Activated CD4-positive, alpha-beta T cell treated with anti-CD3 and anti-CD28 coated beads for 24 hours (primary cell): ENCODE results near the gene TMEM30B.
"Not testable (repeated sequence)": the region's sequence is repeated elsewhere in the genome, so short reads cannot be mapped to it uniquely, and the experiment has no call there.

Source experiments
- DNase-seq, 2 donors: peaks; one replicate each; pipeline ENCODE4 v3.0.0-alpha.2; 2020; ENCODE audit warnings: low read depth in 2 of 2

TMEM30B gene, protein sequence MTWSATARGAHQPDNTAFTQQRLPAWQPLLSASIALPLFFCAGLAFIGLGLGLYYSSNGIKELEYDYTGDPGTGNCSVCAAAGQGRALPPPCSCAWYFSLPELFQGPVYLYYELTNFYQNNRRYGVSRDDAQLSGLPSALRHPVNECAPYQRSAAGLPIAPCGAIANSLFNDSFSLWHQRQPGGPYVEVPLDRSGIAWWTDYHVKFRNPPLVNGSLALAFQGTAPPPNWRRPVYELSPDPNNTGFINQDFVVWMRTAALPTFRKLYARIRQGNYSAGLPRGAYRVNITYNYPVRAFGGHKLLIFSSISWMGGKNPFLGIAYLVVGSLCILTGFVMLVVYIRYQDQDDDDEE

DNA sequence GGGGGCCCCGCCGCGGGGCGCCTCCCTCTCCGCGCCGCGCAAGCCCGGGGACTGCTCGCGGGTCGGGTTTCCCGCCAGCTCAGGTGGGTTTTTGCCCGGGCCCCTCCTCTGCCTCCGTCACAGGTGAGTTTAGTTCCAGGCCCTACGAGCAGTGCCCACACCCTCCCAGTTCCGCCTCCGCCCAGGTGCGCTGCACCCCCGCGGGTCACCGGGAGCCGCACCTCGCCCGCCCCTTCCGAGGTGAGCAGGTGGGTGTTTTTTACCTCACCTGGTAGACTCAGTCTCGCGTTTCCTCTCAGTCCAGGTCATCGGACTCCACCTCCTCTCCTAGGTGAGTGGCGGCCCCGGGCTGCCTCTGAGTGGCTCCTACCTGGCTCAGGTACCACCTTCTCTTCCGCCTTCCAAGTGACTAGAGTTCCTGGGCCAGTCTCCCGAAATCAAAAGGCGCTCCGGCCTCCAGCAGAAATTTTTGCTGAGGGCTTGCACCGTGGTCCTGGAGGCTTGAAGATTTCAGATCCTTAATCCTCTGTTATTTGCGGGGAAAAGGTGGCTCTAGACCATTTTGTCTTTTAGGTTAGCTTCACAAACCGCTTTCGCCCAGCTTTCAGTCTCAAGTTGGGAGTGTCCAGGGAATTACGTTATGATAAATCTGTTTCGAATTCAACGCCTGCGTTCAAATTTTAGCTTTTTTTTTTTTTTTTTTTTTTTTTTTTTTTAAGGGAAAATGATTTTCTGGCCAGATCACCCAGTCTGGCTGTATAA, at the start of gene TMEM30B:
Gene TMEM30B (minus strand): TSS at position 153 of the 762 bp plus-strand sequence. CDS start 191 bp downstream, outside the sequence.
- DNase-seq: no peak

- DNase-seq: no peak
These were observed 49.4 kb upstream of the TMEM30B start for GRCh38 chr14:61330511-61330910.

DNA sequence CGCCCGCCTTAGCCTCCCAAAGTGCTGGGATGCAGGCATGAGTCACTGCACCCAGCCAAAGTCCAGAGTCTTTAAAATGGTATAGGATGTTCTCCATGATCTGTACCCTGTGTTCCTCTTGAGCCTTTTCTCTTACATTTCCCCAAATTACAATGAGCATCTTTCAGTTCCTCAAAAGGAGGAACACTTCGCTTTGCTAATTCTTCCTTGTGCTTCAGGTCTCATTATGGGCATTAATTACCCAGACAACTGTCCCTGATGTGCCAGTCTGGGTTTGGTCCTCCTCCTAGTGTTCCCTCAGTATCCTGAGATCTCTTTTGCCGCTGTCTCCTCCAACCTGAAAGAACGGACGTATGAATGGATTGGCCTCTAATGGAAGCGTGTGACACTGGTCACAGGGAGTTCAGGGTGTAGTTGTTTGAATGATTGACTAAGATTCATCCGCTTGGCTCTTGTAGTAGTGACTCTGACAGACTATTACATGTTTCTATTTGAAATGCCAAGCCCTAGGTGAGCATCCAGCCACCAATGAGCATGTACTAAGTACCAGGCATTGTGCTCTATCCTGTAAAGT, 48.4 kb upstream of the TMEM30B start:
- DNase-seq: no peak

GRCh38 chr14:61328626-61329262, 47.6 kb upstream of the TMEM30B start:
- no peak for DNase-seq

- no peak for DNase-seq
These were observed 45.7 kb upstream of the TMEM30B start for GRCh38 chr14:61326847-61327246.

- no peak for DNase-seq
These were observed 45.0 kb upstream of the TMEM30B start for GRCh38 chr14:61326146-61326545.

DNA sequence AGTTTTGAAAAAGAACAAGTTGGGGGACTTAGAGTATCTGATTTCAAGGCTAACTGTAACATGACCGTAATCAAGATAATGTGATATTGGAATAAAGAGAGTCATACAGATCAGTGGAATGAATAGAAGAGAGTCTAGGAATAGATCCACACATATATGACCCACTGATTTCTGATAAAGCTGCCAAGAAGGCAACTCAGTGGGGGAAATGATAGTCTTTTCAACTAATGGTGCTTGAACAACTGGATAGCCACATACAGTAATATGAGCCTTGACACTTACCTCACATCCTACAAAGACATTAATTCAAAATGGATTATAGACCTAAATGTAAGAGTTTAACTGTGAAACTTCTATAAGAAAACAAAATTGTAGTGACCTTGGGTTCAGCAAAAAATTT, 44.0 kb upstream of the TMEM30B start:
- DNase-seq: no peak

- DNase-seq: no peak
These were observed 42.8 kb upstream of the TMEM30B start for GRCh38 chr14:61323970-61324369.

GRCh38 chr14:61322799-61323290, 41.7 kb upstream of the TMEM30B start:
- DNase-seq: no peak

DNA sequence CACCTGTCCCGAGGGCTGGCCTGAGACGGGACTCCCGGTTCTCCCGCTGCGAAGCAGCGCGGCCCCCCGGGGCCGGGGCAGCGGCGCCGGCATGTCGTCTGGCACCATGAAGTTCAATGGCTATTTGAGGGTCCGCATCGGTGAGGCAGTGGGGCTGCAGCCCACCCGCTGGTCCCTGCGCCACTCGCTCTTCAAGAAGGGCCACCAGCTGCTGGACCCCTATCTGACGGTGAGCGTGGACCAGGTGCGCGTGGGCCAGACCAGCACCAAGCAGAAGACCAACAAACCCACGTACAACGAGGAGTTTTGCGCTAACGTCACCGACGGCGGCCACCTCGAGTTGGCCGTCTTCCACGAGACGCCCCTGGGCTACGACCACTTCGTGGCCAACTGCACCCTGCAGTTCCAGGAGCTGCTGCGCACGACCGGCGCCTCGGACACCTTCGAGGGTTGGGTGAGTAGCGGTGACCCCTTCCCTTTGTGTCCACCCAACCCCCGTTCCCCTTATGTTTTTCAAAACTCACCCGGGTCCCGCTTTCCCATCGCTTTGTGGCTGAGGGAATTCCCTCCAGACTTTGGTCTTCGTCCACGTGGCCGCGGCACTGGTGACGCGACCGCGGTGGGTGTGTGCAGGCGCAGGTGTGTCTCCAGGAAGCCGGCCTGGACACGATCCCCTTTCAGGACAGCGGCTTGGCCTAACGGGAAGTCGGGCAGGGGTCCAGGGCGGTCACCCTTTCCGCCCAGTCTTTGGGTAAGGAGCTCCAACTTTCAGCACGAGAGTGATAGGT, 41.1 kb upstream of the TMEM30B start:
- DNase-seq: no peak

DNA sequence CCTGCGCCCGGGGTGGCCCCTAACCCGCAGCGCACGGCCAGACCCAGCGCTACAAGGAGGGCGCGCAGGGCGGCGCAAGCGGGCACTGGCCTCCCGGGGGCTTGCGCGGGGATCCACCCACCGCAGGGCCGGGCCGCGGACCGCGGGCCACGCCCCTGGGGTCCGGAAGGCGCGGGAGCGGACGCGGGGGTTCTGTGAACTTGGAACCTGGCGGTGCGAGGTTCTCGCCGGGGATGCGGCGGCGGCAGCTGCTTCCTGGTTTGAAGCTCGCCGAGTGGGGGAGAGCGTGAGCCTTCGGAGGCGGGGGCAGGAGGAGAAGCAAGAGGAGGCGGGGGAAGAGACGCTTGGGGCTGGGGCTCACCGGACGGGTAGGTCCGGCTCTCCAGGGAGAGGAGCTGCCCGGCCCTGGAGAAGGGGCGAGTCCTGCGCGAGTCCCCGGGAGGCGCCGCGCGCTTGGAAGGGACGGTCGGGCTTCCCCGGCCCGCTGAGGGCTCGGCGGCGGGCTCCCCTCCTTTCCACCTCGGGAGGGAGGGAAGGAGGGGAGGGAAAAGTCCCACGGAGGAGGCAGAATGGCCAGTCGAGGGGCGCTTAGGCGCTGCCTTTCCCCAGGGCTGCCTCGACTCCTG, 40.4 kb upstream of the TMEM30B start, which contains the start of gene PRKCH:
Gene PRKCH (plus strand): TSS at position 195 of the 626 bp plus-strand sequence. CDS start 523 bp downstream, outside the sequence.
- DNase-seq: peak; percentile 68 to 72

DNA sequence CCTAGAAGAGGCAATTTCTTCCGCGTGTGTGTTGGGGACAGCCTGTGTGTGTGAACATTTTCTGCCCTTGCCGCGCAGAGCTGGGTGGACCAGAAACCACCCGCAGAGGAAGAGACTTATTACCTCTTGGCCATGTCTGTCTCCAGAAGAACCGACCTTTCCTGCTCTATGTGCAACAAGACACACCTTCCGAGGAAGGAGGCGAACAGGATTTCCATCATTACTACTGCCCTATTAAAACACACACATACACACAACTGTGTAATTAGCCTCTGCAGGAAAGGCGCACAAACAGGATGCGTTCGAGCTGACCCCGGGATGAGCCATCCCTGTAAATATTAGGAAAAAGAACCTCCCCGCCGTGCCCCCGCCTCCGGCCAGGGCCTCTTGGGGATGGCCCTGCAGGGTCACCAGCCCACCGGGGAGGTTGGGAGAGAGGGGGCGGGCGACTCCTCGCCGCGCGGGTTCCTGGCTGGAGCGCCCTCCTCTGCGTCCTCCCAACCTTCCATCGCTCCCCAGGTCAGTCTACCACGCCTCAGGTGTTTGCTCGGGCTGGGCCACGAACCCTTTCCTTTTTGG, 39.8 kb upstream of the TMEM30B start:
- no peak for DNase-seq

DNA sequence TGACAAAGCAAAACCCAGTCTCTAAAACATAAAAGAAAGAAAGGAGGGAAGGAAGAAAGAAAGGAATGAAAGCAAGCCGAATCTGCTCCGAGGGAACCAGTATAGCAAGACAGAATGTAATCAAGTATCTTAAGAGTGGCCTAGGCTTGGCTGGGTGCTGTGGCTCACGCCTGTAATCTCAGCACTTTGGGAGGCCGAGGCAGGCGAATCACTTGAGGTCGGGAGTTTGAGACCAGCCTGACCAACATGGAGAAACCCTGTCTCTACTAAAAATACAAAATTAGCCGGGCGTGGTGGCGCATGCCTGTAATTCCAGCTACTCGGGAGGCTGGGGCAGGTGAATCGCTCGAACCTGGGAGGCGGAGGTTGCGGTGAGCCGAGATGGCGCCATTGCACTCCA, 39.0 kb upstream of the TMEM30B start:
- DNase-seq: not testable (repeated sequence)

- DNase-seq: no peak
These were observed 38.6 kb upstream of the TMEM30B start for GRCh38 chr14:61319706-61320105.

DNA sequence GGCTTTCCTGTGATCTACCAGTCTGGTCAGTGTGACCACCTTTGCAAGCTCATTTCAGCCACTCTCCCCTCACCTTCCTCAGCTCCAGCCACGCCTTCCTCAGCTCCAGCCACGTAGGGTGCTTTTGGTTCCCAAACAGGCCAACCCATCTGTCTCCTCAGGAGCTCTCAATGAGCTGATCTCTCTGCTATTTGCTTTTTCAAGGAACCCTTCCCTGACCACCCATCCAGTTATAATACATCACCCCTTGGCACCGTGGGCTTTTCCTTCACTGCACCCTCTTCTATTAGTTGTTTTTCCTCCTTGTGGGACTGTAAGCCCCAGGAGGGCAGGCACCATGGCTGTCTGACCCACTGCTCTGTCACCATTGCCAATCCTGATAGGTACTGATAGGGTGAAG, 37.9 kb upstream of the TMEM30B start:
- DNase-seq: no peak

DNA sequence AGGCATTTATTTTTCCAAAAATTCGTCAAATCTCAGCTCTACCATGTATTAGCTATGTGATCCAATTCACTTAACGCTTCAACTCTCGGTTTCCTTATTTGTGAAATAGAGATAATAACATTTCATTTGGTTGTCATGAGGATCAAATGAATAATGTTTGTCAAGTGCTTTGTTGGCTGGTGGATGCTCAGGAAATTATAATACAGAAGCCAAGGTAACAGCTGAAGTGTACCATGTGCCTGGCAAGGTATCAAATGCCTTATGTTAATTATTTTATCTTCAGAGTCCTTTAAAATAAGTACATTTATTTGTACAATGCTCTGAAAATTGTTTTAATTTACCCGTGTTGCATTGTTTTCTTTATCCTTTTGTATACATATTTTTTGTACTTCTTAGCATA, 34.2 kb upstream of the TMEM30B start:
- no peak for DNase-seq

DNA sequence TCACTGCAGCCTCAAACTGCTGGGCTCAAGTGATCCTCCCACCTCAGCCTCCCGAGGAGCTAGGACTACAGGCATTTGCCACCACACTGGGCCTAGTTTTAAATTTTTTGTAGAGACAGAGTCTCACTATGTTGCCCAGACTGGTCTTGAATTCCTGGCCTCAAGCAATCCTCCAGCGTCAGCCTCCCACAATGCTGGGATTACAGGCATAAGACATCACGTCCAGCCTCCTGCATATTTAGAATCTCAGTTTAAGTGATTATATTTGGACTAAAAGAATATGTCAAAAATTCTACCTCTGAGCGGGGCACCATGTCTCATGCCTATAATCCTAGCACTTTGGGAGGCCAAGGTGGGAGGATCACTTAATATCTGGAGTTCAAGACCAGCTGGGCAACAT, 27.6 kb upstream of the TMEM30B start:
- not testable (repeated sequence) for DNase-seq

- no peak for DNase-seq
These were observed 27.1 kb upstream of the TMEM30B start for GRCh38 chr14:61308198-61308597.

GRCh38 chr14:61304688-61305087, 23.6 kb upstream of the TMEM30B start:
- DNase-seq: no peak

GRCh38 chr14:61300754-61301153, 19.6 kb upstream of the TMEM30B start:
- DNase-seq: no peak
